Endodermal cell (in vitro differentiated cells): Measurements from ENCODE around the gene RBMS1. TPM values are rescaled to one million over a fixed set of nuclear protein-coding genes. Genes with fewer than 3 reads are reported as not detected.

Experiments used
- DNase-seq: peaks from one replicate; pipeline ENCODE4 v3.0.0-alpha.2; 2017
- H3K27ac ChIP-seq: 2 replicates; pipeline ENCODE4 v1.5.1; 2013; ENCODE audit warnings: mild to moderate bottlenecking, low read depth, low read length, moderate library complexity
- H3K27me3 ChIP-seq: 2 replicates; pipeline ENCODE4 v1.6.1; 2013; ENCODE audit warnings: mild to moderate bottlenecking, low read length, moderate library complexity; ENCODE audit not compliant: insufficient read depth, control insufficient read depth, poor library complexity, severe bottlenecking
- H3K36me3 ChIP-seq: 2 replicates; pipeline ENCODE4 v1.7.0; 2013; ENCODE audit warnings: mild to moderate bottlenecking, low read length, moderate library complexity; ENCODE audit not compliant: control insufficient read depth, insufficient read depth
- H3K4me1 ChIP-seq: one replicate; pipeline ENCODE4 v1.7.0; 2013; ENCODE audit warnings: low read length; ENCODE audit not compliant: control insufficient read depth, insufficient read depth
- H3K4me3 ChIP-seq: 2 replicates; pipeline ENCODE4 v1.5.1; 2013; ENCODE audit warnings: mild to moderate bottlenecking, low read length, moderate library complexity
- H3K9ac ChIP-seq: 2 replicates; pipeline ENCODE4 v1.6.1; 2013; ENCODE audit warnings: mild to moderate bottlenecking, low read length, moderate library complexity; ENCODE audit not compliant: poor library complexity, severe bottlenecking; ENCODE audit errors: extremely low read depth
- H3K9me3 ChIP-seq: 2 replicates; pipeline ENCODE4 v1.6.1; 2013; ENCODE audit warnings: mild to moderate bottlenecking, low read length, moderate library complexity; ENCODE audit not compliant: control insufficient read depth
- H3K27ac Mint-ChIP-seq: 2 replicates; pipeline ENCODE4 v1.8.0; 2020; ENCODE audit warnings: mixed read lengths
- H3K27me3 Mint-ChIP-seq: 2 replicates; pipeline ENCODE4 v1.8.0; 2021; ENCODE audit warnings: mild to moderate bottlenecking, mixed read lengths; ENCODE audit not compliant: insufficient read depth
- H3K36me3 Mint-ChIP-seq: 2 replicates; pipeline ENCODE4 v1.8.0; 2020; ENCODE audit warnings: low read depth, mixed read lengths
- H3K4me1 Mint-ChIP-seq: 2 replicates; pipeline ENCODE4 v1.8.0; 2020; ENCODE audit warnings: mixed read lengths
- H3K4me3 Mint-ChIP-seq: 2 replicates; pipeline ENCODE4 v1.8.0; 2020; ENCODE audit warnings: mild to moderate bottlenecking, moderate library complexity, mixed read lengths
- H3K9me3 Mint-ChIP-seq: 2 replicates; pipeline ENCODE4 v1.8.0; 2020; ENCODE audit warnings: mild to moderate bottlenecking, mixed read lengths
- CTCF ChIP-seq: fragments of 200-600 bp; sonication (generic); conservative IDR thresholded peaks from 2 replicates; pipeline ENCODE4 v1.5.0; 2021; ENCODE audit warnings: antibody characterized with exemption, mild to moderate bottlenecking
- WGBS, 2 experiments: methylation state at CpG; one replicate each; pipeline versions ENCODE4 v1.1.5 to v1.1.7; 2013; ENCODE audit warnings: missing lambda C conversion rate in 2 of 2, mixed read lengths in 1 of 2; ENCODE audit not compliant: insufficient coverage in 1 of 2, insufficient read length in 1 of 2; 5-methylcytosine and 5-hydroxymethylcytosine counted together
- total RNA-seq, 2 donors: library from RNA; stranded (reverse); fragmentation: NEBNext Ultra II Directional in 1 of 2; extraction: Animal tissue kit (Norgen Biotek cat#: 25700) in 1 of 2; gene quantifications; 2 replicates in 1 of 2; 3 replicates in 1 of 2; pipeline ENCODE4 v1.2.1, GENCODE V29; 2021

RBMS1 gene
- total RNA-seq, 2 donors from 2014 or later, result 90.7 to 124 TPM

GRCh38 chr2:160282063-160282580 is 211.5 kb downstream of the RBMS1 start:
- no peak for TF ChIP-seq CTCF
- no peaks in the 10 kb centered on the region for H3K27me3 Mint-ChIP-seq
- H3K9me3 ChIP-seq, result no peaks in the 10 kb centered on the region
- 95 to 99% methylated on average over 2 of the region's 2 CpGs for WGBS, 2 experiments
- peaks cover 25% of the 10 kb centered on the region for H3K4me1 Mint-ChIP-seq
- no peak overlapping the region for H3K9ac ChIP-seq
- H3K4me1 ChIP-seq, result no peaks in the 10 kb centered on the region
- no peak overlapping the region for H3K27ac Mint-ChIP-seq
- no peaks in the 10 kb centered on the region for H3K27me3 ChIP-seq
- H3K4me3 ChIP-seq, result no peak overlapping the region
- H3K27ac ChIP-seq, result no peak overlapping the region
- H3K9me3 Mint-ChIP-seq, result no peaks in the 10 kb centered on the region
- no peak overlapping the region for H3K4me3 Mint-ChIP-seq
- peaks cover 54% of the 10 kb centered on the region for H3K36me3 Mint-ChIP-seq
- peaks cover 77% of the 10 kb centered on the region for H3K36me3 ChIP-seq
- DNase-seq, result no peak

GRCh38 chr2:160281213-160281612 is 212.4 kb downstream of the RBMS1 start:
- Mint-ChIP-seq H3K27me3 (no peaks in the 10 kb centered on the region), H3K4me3 (no peak overlapping the region), H3K36me3 (peaks cover 55% of the 10 kb centered on the region), H3K4me1 (peaks cover 25% of the 10 kb centered on the region), H3K9me3 (no peaks in the 10 kb centered on the region), H3K27ac (no peak overlapping the region)
- no peaks in the 10 kb centered on the region for H3K27me3 ChIP-seq
- no peak for DNase-seq
- no peaks in the 10 kb centered on the region for H3K9me3 ChIP-seq
- H3K9ac ChIP-seq, result no peak overlapping the region
- H3K27ac ChIP-seq, result no peak overlapping the region
- no peaks in the 10 kb centered on the region for H3K4me1 ChIP-seq
- H3K36me3 ChIP-seq, result peaks cover 77% of the 10 kb centered on the region
- 100% methylated on average over 1 of the region's 1 CpG; no CpG with 5 or more reads in 1 of the 2 experiments for WGBS, 2 experiments
- TF ChIP-seq CTCF, result no peak
- no peak overlapping the region for H3K4me3 ChIP-seq

GRCh38 chr2:160279813-160280465 is 213.7 kb downstream of the RBMS1 start:
- peaks cover 65% of the 10 kb centered on the region for H3K36me3 Mint-ChIP-seq
- no peak overlapping the region for H3K4me3 Mint-ChIP-seq
- no peak for TF ChIP-seq CTCF
- no peak overlapping the region for H3K27ac Mint-ChIP-seq
- peaks cover 83% of the 10 kb centered on the region for H3K36me3 ChIP-seq
- no peaks in the 10 kb centered on the region for H3K27me3 ChIP-seq
- H3K27me3 Mint-ChIP-seq, result no peaks in the 10 kb centered on the region
- peaks cover 25% of the 10 kb centered on the region for H3K4me1 Mint-ChIP-seq
- H3K4me1 ChIP-seq, result no peaks in the 10 kb centered on the region
- no peak for DNase-seq
- H3K27ac ChIP-seq, result no peak overlapping the region
- no peaks in the 10 kb centered on the region for H3K9me3 Mint-ChIP-seq
- no peaks in the 10 kb centered on the region for H3K9me3 ChIP-seq
- H3K4me3 ChIP-seq, result no peak overlapping the region
- WGBS, 2 experiments, result 88 to 93% methylated on average over 1 to 5 of the region's 5 CpGs
- H3K9ac ChIP-seq, result no peak overlapping the region
